GM12875 (cell line): ENCODE results near the gene EMC10.

ENCODE experiments used
- H3K4me3 ChIP-seq: one replicate; pipeline ENCODE4 v1.5.1; 2011; ENCODE audit warnings: low read depth, low read length, control low read depth
- CTCF ChIP-seq: IDR thresholded peaks from 2 replicates; pipeline ENCODE4 v1.5.1; 2011; ENCODE audit warnings: low read depth, mild to moderate bottlenecking, control low read depth, inconsistent platforms, low read length, moderate library complexity, borderline replicate concordance; ENCODE audit not compliant: insufficient read depth

The EMC10 gene

GRCh38 chr19:50532952-50533351 lies 56.6 kb downstream of the EMC10 start:
- no peak for TF ChIP-seq CTCF

DNA sequence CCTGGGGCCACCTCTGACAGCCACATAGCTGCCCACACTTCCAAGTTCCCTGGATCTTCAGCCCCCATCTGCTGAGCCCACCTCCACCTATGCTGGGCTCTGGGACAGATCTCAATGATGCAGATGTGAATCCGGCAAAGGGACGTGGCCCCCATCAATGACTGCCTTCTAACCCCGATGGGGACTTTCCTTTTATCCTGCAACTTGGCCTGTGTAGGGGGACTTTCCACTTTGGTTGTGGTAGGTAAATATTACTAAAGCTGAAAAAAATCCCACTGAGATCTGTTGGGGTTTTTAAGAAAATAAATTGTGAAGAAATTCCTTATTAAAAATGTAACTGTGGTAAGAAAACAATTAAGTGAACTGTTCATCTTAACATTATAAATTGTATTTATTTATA lies 58.2 kb downstream of the EMC10 start:
- no peak overlapping the region for H3K4me3 ChIP-seq
- no peak for TF ChIP-seq CTCF

More at GRCh38 chr19:50532952-50533351, 56.6 kb downstream of the EMC10 start:
- H3K4me3 ChIP-seq, result no peak overlapping the region

DNA sequence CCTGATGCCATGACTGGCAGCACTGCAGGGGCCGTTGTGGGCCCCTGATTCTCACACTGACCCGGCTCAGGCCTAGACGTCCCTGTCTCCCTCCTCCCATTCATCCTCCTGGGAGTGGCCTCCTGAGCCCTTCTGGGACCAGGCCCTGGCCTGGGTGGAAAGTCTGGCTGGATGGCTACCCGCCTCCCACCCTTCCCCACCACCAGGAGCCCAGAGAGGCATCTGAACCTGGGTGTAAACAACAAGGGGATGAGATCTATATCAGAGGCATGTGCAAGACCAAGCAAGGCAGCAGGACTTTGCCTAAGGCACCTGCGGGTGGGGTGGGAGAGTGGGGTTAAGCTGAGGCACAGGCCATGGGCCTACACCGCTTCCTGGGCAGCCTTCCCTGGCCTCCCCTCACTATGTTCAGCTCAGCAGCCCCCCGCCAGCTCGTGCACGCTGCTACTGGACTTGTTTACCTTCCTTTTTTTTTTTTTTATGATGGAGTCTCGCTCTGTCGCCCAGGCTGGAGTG lies 59.4 kb downstream of the EMC10 start:
- no peak for TF ChIP-seq CTCF
- H3K4me3 ChIP-seq, result no peak overlapping the region

GRCh38 chr19:50536662-50537305 lies 60.5 kb downstream of the EMC10 start:
- peak; percentile 19; the same call in 1 of the 2 replicates for TF ChIP-seq CTCF
- H3K4me3 ChIP-seq, result no peak overlapping the region

DNA sequence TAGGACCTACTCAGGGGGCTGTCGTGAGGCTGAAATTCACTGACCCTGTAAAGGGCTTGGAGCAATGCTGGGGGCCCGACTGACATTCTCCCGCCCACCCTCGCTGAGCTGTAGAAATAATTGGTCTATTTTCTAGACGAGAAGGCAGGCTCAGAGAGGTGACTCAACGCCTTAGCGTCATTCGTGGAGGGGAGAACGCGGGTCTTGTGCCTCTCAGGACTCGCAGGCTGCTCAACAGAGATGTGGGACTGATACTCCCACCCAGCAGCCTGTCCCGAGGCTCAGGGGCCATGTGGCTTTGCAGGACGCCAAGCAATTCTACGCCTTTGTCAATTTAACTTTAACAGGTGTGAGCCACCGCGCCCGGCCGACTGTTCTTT lies 61.0 kb downstream of the EMC10 start:
- no peak overlapping the region for H3K4me3 ChIP-seq
- no peak for TF ChIP-seq CTCF

DNA sequence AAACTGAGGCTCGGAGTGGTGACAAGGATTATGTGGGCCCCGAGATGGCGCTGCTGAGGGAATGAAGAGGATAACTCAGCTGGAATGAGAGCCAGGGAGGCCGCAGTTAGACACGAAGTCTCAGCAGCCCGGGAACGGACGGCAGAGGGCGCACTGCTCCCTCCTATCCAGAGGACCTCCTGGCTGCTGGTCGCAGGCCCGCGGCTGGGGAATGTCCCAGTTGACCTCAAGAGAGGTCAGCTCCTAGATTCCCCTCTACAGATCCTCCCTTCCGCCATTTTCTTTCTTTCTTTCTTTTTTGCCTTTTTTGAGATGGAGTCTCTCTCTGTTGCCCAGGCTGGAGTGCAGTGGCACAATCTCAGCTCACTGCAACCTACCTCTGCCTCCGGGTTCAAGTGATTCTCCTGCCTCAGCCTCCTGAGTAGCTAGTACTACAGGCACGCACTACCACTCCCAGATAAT lies 61.5 kb downstream of the EMC10 start:
- peak; percentile 90 for TF ChIP-seq CTCF
- no peak overlapping the region for H3K4me3 ChIP-seq
